ENCODE data around the gene LPAR1.

Gene LPAR1

DNA sequence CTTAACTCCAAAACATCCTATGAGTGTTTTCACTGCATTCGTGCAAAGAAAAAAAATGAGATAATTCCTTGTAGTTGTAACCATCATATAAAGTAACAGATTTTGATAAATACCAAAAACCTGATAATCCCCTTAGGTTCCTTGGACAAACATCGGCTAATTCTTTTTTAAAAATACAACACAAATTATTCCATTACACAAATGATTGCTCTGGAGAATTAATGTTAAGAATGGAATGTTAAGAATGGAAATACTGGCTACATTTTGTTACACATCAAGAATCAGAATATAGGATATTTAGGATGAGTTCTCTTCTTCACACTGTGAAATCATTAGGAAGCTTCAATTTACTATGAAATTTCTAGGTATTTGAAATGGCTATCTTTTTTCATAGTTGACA lies 139.4 kb downstream of the LPAR1 start:
- no peaks in the 10 kb centered on the region for H3K27me3 ChIP-seq (ENCODE audit: low read depth)
- no peaks in the 10 kb centered on the region for H3K36me3 ChIP-seq (replicated peaks)
- no peaks in the 10 kb centered on the region for H3K4me1 ChIP-seq
- DNase-seq (ENCODE audit: low spot score in 2 of 2), result no peak
- H3K9me3 ChIP-seq, result no peaks in the 10 kb centered on the region
- no peak overlapping the region for H3K4me3 ChIP-seq
- in situ Hi-C loops (cut with MboI; ENCODE audit: low sequenced_read_pairs), result no loop called here

DNA sequence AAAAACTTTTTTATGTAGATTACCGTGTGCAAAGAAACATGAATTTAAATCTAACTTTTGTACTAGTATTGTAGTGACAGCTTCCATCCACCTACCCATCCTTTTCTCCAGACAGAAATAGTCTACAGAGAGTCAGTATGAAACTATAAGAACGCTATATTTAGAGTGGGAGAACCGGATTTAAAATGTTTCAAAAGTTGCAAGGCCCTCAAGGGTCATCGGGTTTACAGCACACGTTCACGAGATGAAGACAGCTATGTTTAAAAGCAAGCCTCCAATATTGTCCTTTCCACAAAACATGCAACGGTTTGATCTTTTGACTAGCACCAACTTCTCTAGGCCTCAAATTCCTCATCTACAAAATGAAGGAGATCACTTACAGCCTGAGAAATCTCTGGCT lies 139.9 kb downstream of the LPAR1 start:
- no peaks in the 10 kb centered on the region for H3K36me3 ChIP-seq (replicated peaks)
- no peak overlapping the region for H3K4me3 ChIP-seq
- no peaks in the 10 kb centered on the region for H3K4me1 ChIP-seq
- H3K27me3 ChIP-seq (ENCODE audit: low read depth), result no peaks in the 10 kb centered on the region
- in situ Hi-C loops (cut with MboI; ENCODE audit: low sequenced_read_pairs), result no loop called here
- no peaks in the 10 kb centered on the region for H3K9me3 ChIP-seq
- DNase-seq (ENCODE audit: low spot score in 2 of 2), result no peak

- H3K36me3 ChIP-seq (replicated peaks), result no peaks in the 10 kb centered on the region
- H3K27me3 ChIP-seq (ENCODE audit: low read depth), result no peaks in the 10 kb centered on the region
- H3K9me3 ChIP-seq, result no peaks in the 10 kb centered on the region
- H3K4me3 ChIP-seq, result no peak overlapping the region
- no peak for DNase-seq (ENCODE audit: low spot score in 2 of 2)
- no peaks in the 10 kb centered on the region for H3K4me1 ChIP-seq
- in situ Hi-C loops (cut with MboI; ENCODE audit: low sequenced_read_pairs), result no loop called here
These were observed 140.3 kb downstream of the LPAR1 start for GRCh38 chr9:110897943-110898342.

DNA sequence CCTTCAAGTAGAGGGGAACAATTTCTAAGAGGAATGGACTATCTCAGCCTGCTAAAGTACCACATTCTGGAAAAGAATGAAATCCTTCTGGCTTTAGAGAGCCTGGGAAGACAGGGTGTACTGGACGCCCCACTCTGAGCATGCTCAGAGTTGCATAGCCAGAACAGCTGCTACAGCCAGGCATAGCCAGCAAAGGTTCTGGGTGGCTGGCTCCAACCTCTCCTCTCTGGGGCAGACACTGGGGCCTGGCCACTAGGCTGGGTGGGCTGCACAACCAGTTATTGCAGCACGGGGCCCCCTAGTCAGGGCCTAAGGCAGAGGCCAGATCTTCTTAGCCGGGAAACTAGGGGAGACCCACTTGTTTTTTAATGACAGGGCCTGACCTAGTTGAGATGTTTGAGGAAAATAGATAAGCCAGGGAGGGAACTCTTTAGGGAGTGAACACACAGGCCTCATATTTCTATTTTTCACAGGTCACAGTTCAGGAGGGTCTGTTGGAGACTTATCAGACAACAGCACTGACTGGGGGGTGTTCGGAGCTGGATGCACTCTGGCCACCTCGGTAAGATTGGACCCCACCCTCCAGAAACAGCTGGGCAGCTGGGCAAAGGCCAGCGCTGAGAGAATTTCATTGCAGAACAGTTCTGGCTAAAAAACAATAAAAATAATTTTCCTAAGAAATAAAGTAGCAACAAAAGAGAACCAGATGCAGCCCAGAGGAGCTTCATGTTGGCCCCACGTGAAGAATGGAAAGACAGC lies 142.9 kb downstream of the LPAR1 start:
- DNase-seq (ENCODE audit: low spot score in 2 of 2), result no peak
- Histone ChIP-seq H3K4me1 (no peaks in the 10 kb centered on the region), H3K36me3 (replicated peaks) (no peaks in the 10 kb centered on the region)

DNA sequence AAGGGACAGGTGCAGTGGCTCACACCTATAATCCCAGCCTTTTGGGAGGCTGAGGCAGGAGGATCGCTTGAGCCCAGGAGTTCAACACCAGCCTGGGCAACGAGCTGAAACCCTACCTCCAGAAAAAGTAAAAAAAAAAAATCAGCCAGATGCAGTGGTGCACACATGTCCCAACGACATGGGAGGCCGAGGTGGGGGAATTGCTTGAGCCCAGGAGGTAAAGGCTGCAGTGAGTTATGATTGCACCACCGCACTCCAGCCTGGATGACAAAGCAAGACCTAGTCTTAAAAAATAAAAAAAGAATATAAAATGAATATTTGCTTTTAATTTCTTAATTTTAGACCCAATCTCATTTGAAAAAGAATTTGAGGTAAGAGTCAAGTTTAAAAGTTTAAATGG lies 143.5 kb downstream of the LPAR1 start:
- H3K4me1 ChIP-seq, result no peaks in the 10 kb centered on the region
- H3K27me3 ChIP-seq (ENCODE audit: low read depth), result no peaks in the 10 kb centered on the region
- no peaks in the 10 kb centered on the region for H3K36me3 ChIP-seq (replicated peaks)
- H3K4me3 ChIP-seq, result no peak overlapping the region
- in situ Hi-C loops (cut with MboI; ENCODE audit: low sequenced_read_pairs), result no loop called here
- H3K9me3 ChIP-seq, result no peaks in the 10 kb centered on the region
- DNase-seq (ENCODE audit: low spot score in 2 of 2), result no peak

More for the DNA sequence above, 142.9 kb downstream of the LPAR1 start:
- no peaks in the 10 kb centered on the region for H3K27me3 ChIP-seq (ENCODE audit: low read depth)
- no peak overlapping the region for H3K4me3 ChIP-seq
- no peaks in the 10 kb centered on the region for H3K9me3 ChIP-seq
- in situ Hi-C loops (cut with MboI; ENCODE audit: low sequenced_read_pairs), result no loop called here

DNA sequence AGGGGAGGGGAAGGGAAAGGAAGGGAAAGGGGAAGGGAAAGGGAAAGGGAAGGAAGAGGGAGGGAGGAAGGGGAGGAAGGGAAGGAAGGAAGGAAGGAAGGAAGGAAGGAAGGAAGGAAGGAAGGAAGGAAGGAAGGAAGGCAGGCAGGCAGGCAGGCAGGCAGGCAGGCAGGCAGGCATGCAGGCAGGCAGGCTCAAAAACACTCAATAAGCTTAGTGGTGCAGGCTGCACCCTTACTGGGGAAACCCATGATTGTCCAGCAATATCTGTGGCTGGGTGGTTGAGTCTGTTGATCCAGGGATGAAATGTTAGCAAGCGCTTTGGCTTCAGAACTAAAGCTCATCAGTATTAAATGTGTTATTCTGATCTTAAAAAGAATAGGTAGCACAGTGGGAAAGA lies 145.6 kb downstream of the LPAR1 start:
- DNase-seq (ENCODE audit: low spot score in 2 of 2), result no peak
- no peaks in the 10 kb centered on the region for H3K27me3 ChIP-seq (ENCODE audit: low read depth)
- H3K9me3 ChIP-seq, result no peaks in the 10 kb centered on the region
- H3K4me3 ChIP-seq, result no peak overlapping the region
- no peaks in the 10 kb centered on the region for H3K4me1 ChIP-seq
- in situ Hi-C loops (cut with MboI; ENCODE audit: low sequenced_read_pairs), result no loop called here
- no peaks in the 10 kb centered on the region for H3K36me3 ChIP-seq (replicated peaks)

DNA sequence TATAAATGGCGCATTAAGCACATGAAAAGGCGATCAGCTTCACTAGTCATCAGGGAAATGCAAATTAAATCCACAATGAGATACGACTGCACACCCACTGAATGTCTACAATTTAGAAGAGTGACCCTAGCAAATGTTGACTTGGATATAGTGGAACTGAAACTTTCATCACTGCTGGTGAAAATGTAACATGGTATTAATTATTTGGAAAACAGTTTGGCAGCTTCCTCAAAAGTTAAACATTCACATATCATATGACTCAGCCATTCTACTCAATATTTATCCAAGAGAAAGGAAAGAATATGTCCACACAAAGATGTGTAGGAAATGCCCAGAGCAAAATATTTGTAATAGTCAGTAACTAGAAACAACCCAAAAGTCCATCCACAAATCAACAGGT lies 146.5 kb downstream of the LPAR1 start:
- H3K4me3 ChIP-seq, result no peak overlapping the region

DNA sequence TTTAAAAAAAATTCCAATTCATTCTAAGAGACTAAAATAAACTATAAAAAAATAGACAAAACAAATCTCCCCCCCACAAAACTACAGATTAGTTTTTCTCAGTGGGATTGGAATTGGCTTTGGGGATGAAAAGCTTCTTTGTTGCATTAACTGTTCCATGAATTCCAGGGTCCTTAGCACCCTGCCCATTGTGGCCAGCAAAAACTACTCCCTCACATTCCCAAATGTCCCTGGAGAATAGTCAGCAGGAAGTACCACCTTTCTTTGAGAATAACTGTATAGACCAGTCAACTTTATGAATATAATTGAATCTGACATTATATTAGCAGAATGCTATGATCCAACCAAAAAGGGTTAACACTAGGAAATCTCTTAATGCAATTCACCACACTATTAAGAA lies 147.9 kb downstream of the LPAR1 start:
- Histone ChIP-seq H3K4me1 (no peaks in the 10 kb centered on the region), H3K27me3 (ENCODE audit: low read depth) (no peaks in the 10 kb centered on the region)
- in situ Hi-C loops (cut with MboI; ENCODE audit: low sequenced_read_pairs), result no loop called here

More for the DNA sequence above, 146.5 kb downstream of the LPAR1 start:
- H3K36me3 ChIP-seq (replicated peaks), result no peaks in the 10 kb centered on the region
- H3K27me3 ChIP-seq (ENCODE audit: low read depth), result no peaks in the 10 kb centered on the region
- DNase-seq (ENCODE audit: low spot score in 2 of 2), result no peak
- no peaks in the 10 kb centered on the region for H3K9me3 ChIP-seq
- no peaks in the 10 kb centered on the region for H3K4me1 ChIP-seq
- in situ Hi-C loops (cut with MboI; ENCODE audit: low sequenced_read_pairs), result no loop called here

DNA sequence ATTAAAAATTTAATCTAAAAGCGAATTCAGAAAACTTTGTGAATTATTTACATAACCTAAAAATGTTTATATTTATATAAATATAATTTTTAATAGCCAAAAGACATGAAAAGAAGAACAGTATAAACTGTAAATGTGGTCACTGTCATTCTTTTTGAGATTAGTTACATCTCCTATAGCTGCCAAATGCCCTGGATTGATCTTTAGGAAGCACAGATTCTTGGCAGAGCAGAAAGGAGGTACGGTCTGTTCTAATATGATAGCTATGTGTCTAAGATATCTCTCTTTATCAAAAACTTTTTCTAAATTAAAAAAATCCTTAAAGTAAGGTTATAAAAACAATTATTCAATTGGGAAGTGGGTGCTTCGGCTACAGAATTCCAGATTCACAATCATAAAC lies 151.0 kb downstream of the LPAR1 start:
- no peaks in the 10 kb centered on the region for H3K27me3 ChIP-seq (ENCODE audit: low read depth)
- no peaks in the 10 kb centered on the region for H3K4me1 ChIP-seq
- no peak for DNase-seq (ENCODE audit: low spot score in 2 of 2)
- in situ Hi-C loops (cut with MboI; ENCODE audit: low sequenced_read_pairs), result no loop called here
- no peaks in the 10 kb centered on the region for H3K9me3 ChIP-seq
- H3K36me3 ChIP-seq (replicated peaks), result no peaks in the 10 kb centered on the region
- H3K4me3 ChIP-seq, result no peak overlapping the region

More for the DNA sequence above, 147.9 kb downstream of the LPAR1 start:
- H3K9me3 ChIP-seq, result no peaks in the 10 kb centered on the region
- DNase-seq (ENCODE audit: low spot score in 2 of 2), result no peak
- no peak overlapping the region for H3K4me3 ChIP-seq
- no peaks in the 10 kb centered on the region for H3K36me3 ChIP-seq (replicated peaks)

DNA sequence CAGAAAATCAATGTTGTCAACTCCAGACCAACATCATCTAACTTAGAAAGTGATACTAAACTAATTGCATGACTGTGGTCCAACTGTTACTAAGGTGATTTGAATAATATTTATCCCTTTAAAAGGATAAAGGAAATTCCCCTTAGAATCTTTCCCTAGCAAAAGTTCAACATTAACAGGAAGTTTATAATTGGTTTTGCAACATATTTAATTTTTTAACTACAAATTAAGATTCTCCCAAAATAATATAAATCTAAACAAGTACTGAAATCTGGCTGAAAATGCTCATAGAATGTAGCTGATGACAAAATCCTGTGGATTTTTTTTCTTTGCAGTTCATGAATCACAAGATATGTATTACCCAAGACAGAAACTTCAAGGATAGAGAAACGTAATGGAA lies 151.4 kb downstream of the LPAR1 start:
- Histone ChIP-seq H3K4me1 (no peaks in the 10 kb centered on the region), H3K9me3 (no peaks in the 10 kb centered on the region), H3K4me3 (no peak overlapping the region), H3K36me3 (replicated peaks) (no peaks in the 10 kb centered on the region), H3K27me3 (ENCODE audit: low read depth) (no peaks in the 10 kb centered on the region)
- DNase-seq (ENCODE audit: low spot score in 2 of 2), result no peak
- in situ Hi-C loops (cut with MboI; ENCODE audit: low sequenced_read_pairs), result no loop called here

DNA sequence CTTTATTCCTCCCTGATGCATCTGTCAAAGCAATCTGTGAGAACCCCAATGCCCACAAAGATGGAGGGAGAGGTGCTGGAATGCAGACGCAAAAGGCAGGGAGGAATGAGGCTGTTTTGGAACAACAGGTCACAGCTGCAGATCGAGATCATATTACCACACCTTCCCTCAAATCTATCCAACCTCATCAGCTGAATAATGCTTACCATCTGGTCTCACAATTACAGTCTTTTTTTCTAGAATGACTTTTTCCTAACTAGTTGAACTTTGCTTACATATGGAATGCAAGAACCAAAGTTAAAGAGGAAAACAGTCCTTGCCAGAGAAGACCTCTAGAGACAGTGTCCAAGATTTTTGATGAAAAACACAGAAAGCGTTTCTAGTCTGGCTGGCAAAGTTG lies 158.1 kb downstream of the LPAR1 start:
- no peaks in the 10 kb centered on the region for H3K36me3 ChIP-seq (replicated peaks)

GRCh38 chr9:110877374-110877773 lies 160.9 kb downstream of the LPAR1 start:
- Histone ChIP-seq H3K9me3 (no peaks in the 10 kb centered on the region), H3K4me1 (no peaks in the 10 kb centered on the region), H3K36me3 (replicated peaks) (no peaks in the 10 kb centered on the region), H3K27me3 (ENCODE audit: low read depth) (no peaks in the 10 kb centered on the region), H3K4me3 (no peak overlapping the region)
- in situ Hi-C loops (cut with MboI; ENCODE audit: low sequenced_read_pairs), result no loop called here
- DNase-seq (ENCODE audit: low spot score in 2 of 2), result no peak

More for the DNA sequence above, 158.1 kb downstream of the LPAR1 start:
- Histone ChIP-seq H3K9me3 (no peaks in the 10 kb centered on the region), H3K4me3 (no peak overlapping the region), H3K27me3 (ENCODE audit: low read depth) (no peaks in the 10 kb centered on the region), H3K4me1 (no peaks in the 10 kb centered on the region)
- in situ Hi-C loops (cut with MboI; ENCODE audit: low sequenced_read_pairs), result no loop called here
- no peak for DNase-seq (ENCODE audit: low spot score in 2 of 2)

DNA sequence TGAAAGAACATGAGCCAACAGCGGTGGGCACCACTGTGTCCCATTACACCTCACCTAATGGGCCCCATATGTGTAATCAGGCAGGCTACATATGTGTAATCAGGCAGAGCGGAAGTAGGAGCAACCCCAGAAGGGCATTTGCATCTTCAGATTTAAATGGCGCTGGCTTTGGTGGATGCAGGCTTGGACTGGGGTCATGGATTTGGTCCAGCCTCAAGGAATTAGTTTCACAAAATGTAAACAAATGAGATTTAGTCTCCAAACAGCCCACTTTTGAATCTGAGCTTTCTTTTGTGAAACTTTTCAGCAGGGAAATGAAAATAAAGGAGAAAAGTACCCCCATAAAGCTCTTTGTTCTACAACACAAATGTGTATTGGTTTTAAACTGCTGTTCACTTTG lies 161.3 kb downstream of the LPAR1 start:
- Histone ChIP-seq H3K36me3 (replicated peaks) (no peaks in the 10 kb centered on the region), H3K9me3 (no peaks in the 10 kb centered on the region), H3K4me3 (no peak overlapping the region), H3K27me3 (ENCODE audit: low read depth) (no peaks in the 10 kb centered on the region), H3K4me1 (no peaks in the 10 kb centered on the region)
- in situ Hi-C loops (cut with MboI; ENCODE audit: low sequenced_read_pairs), result no loop called here
- no peak for DNase-seq (ENCODE audit: low spot score in 2 of 2)

DNA sequence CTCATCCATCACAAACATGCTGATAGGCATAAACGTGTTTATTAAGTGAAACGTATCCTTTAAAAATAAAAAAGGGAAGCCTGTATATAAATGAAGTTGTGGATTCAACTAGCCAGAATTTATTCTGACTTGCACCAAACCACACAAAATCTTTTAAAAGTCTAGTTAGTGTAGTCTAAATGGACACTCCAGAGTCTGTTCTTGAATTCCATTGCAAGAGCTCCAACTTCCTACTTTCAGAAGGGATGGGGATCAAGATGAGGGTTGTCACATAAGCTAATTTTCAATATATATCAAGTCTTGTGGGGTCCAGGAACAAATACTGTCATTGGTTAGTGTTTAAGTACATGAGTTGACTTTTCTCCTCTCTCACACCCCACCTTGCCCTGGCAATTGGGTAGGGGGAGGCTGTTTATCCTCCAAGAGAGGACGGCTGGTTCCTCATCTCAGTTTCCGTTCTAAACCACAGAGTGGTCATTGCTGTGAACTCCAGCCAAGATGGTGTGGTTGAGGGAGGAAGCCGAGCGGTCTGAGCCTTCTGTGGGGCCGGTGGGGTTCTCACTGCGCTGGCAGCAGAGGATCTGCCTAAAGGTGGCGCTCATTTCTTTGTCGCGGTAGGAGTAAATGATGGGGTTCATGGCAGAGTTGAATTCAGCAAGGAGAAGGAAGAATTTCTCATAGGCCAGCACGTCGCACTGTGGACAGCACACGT lies 163.2 kb downstream of the LPAR1 start:
- Histone ChIP-seq H3K27me3 (ENCODE audit: low read depth) (no peaks in the 10 kb centered on the region), H3K9me3 (no peaks in the 10 kb centered on the region), H3K4me1 (no peaks in the 10 kb centered on the region), H3K36me3 (replicated peaks) (no peaks in the 10 kb centered on the region), H3K4me3 (no peak overlapping the region)
- DNase-seq (ENCODE audit: low spot score in 2 of 2), result peak in 1 of 2 experiments; percentile 28
- in situ Hi-C loops (cut with MboI; ENCODE audit: low sequenced_read_pairs), result no loop called here

Data from HAP-1 (cell line).